Measurements from ENCODE around the gene GIGYF2. TPM values are rescaled to one million over a fixed set of nuclear protein-coding genes. Genes with fewer than 3 reads are reported as not detected.

The GIGYF2 gene
- total RNA-seq, 1 experiment from 2014 or later = 26.7 TPM

DNA sequence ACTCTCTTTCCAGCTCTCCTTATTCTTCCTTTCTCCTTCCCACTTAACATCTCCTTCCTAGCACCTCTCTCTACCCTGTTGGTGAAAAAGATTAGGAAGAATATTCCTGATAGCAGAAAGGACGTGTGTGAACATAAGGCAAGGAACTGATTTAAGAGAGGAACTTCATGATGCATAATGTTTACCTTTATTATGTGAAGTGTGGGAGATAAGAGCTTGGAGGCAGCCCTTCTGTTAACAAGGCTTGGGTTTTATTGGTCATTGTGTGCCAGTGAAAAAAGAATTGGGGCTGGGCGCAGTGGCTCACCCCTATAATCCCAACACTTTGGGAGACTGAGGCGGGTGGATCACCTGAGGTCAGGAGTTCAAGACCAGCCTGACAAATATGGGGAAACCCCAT lies 44.8 kb downstream of the GIGYF2 start:
- no peak for DNase-seq (ENCODE audit: low spot score)
- in situ Hi-C loops (cut with HindIII; ENCODE audit: low sequenced_read_pairs) = no loop called here

DNA sequence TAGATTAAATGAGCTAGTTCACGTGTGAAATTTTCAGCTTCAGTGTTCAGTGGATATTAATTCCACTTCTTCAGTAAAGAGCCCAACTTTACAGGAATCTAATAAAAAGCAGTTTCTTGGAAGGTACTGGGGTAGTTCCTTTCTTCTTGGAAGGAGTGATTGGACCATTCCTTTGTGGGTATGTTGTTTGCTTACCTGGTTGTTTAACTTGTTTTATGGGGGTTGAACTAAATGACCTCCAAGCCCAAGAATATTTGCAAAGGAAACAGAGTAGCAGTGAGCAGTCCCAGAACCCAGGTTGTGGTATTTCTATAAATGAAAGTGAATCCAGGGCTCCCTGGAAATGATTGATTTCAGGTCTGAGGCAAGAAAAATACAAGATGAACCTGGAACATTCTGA lies 47.8 kb downstream of the GIGYF2 start:
- DNase-seq (ENCODE audit: low spot score) = no peak
- in situ Hi-C loops (cut with HindIII; ENCODE audit: low sequenced_read_pairs) = no loop called here

DNA sequence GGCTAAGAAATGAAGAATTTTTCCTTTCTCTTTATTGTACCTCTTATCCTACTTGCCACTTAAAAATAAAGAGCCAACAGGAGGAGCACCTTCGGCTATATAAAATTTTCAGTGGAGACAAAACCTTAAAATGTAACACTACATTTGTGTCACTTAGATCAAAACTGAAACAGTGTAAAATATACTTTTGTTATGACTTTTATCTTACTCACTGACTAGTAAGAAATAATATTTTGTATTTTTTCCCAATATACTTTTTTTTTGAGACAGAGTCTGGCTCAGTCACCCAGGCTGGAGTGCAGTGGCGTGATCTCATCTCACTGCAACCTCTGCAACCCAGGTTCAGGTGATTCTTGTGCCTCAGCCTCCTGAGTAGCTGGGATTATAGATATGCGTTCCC lies 50.9 kb downstream of the GIGYF2 start:
- in situ Hi-C loops (cut with HindIII; ENCODE audit: low sequenced_read_pairs) = no loop called here
- no peak for DNase-seq (ENCODE audit: low spot score)

DNA sequence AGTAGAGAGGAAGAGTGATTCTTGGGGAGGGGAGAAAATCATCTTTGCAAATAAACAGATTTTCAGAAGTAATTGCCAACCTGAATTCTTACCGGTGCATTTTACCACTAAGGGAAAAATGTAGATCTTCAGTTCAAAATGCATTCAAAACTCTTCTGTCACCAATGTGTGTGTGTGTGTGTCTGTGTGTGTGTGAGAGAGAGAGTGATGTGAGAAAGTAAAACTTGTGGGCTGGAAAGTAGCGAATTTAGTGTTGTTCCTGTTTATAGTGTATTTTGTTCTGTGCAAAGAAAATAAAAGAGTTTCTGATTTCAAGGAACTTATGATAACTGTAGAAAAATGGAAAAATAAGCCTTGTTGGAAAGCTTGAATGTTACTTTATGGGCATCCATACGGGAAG lies 52.2 kb downstream of the GIGYF2 start:
- DNase-seq (ENCODE audit: low spot score) = no peak
- in situ Hi-C loops (cut with HindIII; ENCODE audit: low sequenced_read_pairs) = no loop called here

DNA sequence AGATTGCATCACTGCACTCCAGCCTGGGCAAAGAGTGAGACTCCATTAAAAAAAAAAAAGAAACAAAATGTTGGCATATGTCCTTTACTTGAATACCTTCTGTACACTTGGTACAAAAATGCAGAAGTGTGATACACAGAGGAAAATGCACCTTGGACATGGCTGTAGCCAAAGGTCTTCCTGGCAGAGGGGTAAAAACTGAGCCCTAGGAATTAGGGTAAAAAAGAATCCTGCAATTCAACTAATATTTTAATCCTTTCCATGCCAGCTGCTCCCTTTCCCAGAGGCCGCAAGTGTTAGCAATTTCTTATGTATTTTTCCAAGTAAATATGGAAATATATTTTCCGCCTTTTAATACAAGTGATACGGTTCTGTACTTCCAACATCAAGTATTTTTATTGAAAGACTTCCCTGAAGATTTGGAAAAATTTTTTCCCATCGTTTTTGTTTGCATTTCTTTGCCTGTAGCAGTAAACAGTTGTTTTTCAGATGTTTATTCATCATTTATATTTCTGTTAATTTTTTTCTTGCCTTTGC lies 53.1 kb downstream of the GIGYF2 start:
- DNase-seq (ENCODE audit: low spot score) = no peak

DNA sequence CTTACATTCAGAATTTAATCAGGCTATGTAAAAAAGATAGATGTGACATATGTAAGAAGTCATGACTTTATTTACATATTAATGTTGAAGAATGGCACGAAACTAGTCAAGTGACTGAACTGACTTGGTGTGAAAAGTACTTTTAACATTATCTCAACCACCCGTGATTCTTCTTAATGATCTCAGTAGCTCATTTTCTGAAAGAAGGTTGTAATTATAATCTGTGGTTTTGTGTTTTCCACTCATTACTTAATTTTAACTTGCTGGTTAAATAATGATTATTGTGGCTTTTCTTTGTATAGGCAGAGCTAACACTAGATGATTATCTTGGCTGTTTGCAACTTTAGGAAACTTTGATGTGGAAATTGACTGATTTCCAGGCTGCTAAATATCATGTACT lies 60.8 kb downstream of the GIGYF2 start:
- in situ Hi-C loops (cut with HindIII; ENCODE audit: low sequenced_read_pairs) = no loop called here

More for the DNA sequence above, 53.1 kb downstream of the GIGYF2 start:
- in situ Hi-C loops (cut with HindIII; ENCODE audit: low sequenced_read_pairs) = no loop called here

DNA sequence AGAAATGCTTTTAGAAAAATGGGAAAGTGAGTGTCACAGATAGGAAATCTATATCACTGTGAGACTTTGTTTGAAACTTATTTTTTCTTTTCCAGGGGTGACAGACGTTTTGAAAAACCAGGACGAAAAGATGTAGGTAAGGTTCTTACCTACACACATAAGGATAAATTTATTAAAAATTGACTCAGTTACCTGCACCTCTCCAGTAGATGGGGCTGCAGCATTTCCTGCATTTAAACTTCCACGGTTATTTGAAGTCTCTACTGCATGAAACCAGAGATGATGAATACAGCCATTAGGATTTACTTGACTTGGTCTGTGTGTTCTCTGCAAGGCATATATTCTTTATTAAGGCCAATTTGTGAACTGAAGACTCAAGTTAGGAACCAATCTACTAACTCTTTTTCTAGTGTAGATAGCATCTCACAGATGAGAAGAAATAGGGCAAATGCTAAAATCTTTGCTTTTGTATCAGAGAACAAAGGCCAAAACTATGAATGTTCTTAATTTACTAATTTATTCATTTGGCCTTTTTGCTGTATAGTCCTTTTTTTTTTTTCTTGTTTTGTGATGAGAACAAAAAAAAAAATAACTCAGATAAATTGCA lies 64.3 kb downstream of the GIGYF2 start:
- in situ Hi-C loops (cut with HindIII; ENCODE audit: low sequenced_read_pairs) = no loop called here
- peak; percentile 53 for DNase-seq (ENCODE audit: low spot score)

More for the DNA sequence above, 60.8 kb downstream of the GIGYF2 start:
- DNase-seq (ENCODE audit: low spot score) = no peak

DNA sequence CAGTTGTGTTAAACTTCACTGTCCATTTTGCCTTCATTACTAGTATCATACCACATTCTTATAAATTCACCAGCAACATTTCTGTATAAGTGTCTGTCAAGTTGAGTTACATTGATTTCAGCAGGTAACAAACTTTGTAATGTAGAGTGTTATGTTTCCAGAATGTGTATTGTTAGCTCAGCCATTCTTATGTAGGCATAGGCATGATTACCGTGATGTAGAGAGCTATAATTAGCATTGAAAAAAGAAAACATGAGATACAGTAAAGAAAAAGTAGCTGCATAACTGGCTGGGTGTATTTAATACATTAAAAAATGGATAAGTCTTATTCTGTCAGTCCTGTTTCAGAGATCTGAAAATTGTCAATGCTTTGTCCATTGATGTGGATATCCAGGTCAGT lies 70.7 kb downstream of the GIGYF2 start:
- in situ Hi-C loops (cut with HindIII; ENCODE audit: low sequenced_read_pairs) = no loop called here
- no peak for DNase-seq (ENCODE audit: low spot score)

DNA sequence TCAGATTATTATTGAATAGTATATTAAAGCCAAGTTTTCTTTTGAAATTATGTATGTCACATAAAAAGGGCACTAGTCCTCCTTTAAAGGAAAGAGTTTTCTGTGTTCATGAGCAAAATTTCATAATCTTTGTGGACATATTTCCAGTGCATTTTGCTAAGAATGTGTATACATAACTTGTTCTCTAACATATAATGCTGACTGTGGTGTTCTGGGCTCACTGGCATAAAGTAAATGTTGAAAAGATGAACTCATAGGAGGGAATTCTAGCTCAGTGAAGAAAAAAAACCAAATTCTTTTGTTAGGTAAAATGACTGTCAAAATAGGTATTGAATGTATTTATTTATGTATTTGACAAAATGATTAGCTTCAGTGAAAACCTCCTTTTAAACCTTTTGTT lies 73.1 kb downstream of the GIGYF2 start:
- in situ Hi-C loops (cut with HindIII; ENCODE audit: low sequenced_read_pairs) = no loop called here
- DNase-seq (ENCODE audit: low spot score) = no peak

DNA sequence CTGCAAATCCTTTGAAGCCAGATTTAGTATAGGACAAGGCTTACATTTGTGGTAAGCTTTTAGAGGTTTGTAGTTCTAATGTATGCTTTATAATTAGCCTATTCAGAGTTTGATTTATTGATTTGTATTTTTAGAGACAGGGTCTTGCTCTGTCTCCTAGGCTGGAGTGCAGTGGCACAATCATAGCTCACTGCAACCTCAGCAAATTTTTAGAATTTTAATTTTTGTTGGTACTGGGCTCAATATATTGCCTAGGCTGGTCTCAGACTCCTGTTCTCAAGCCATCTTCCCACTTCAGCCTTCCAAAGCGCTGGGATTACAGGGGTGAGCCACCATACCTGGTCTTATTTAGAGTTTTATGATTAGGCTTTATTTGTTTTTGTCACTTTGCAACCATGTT lies 74.7 kb downstream of the GIGYF2 start:
- no peak for DNase-seq (ENCODE audit: low spot score)
- in situ Hi-C loops (cut with HindIII; ENCODE audit: low sequenced_read_pairs) = no loop called here

DNA sequence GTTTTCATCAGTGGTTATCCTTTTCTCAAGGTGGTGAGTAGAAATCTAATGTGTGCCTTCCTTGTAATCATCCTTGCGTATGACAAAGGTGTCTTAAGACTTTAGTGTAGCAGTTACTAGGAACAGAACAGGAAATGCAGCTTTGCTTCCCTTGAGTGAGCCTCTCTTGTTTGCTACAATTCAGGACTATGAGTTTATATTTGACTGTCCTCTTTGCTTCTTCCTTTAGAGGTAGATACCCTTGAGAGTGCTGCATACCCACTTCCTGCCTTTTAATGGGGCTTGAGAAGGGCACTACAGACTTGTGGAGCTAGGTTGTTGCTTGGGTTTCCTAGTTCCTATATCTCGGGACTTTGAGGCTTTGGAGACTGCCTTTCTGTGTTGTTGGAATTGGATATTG lies 75.4 kb downstream of the GIGYF2 start:
- in situ Hi-C loops (cut with HindIII; ENCODE audit: low sequenced_read_pairs) = no loop called here
- no peak for DNase-seq (ENCODE audit: low spot score)

DNA sequence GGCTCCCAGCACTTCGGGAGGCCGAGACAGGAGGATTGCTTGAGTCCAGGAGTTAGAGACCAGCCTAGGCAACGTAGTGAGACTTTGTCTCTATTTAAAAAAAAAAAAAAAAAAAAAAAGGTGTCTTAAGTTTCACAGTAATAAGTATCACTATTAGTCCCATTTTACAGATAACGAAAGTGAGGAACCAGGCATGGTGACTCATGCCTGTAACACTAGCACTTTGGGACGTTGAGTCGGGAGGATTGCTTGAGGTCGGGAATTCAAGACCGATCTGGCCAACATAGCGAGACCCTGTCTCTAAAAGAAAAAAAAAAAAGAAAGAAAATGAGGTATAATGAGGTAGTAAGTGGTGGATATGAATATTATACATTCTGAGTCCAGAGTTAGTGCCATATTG lies 76.7 kb downstream of the GIGYF2 start:
- DNase-seq (ENCODE audit: low spot score) = no peak
- in situ Hi-C loops (cut with HindIII; ENCODE audit: low sequenced_read_pairs) = no loop called here

DNA sequence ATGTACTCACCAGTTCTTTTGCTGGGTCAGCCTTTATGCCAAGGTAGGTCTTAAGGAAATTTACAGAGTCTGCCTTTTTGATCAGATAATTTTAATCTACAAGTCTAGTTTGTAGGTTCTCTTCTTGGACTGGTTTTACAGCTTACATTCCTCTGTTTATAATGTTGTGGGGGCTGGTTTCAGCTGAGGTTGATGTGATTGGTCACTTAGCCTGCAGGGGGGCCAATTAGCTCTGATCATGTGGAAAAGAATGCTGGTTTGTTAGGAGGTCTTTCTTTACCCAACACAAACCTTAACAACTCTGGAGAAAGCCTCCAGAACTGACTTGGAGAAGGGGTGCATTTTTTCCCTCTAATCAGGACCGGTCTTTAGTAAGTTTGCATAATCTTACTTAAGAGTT lies 79.3 kb downstream of the GIGYF2 start, which contains the start of gene KCNJ13:
KCNJ13 (minus strand) TSS at position 131 of the 400 bp plus-strand sequence. CDS start 5,203 bp downstream, outside the sequence.
- DNase-seq (ENCODE audit: low spot score) = no peak
- in situ Hi-C loops (cut with HindIII; ENCODE audit: low sequenced_read_pairs) = no loop called here

DNA sequence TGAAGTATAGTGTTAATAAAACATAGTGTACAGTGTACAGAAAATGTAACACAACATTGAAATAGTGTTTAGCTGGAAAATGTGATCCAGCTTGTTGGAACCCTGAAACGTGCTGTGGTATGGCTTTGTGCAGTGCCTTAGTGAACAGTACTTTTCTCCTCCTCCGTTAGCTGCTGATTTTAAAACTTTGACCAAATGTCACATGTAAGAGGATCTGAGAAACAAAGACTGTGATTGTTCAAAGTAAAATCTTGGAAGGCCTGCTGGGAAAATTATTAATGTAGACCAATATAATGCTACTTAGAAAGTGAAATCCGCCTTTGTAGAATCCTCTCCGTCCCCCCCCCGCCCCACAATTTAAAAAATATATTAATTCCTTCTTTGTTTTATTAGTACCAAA lies 80.1 kb downstream of the GIGYF2 start:
- in situ Hi-C loops (cut with HindIII; ENCODE audit: low sequenced_read_pairs) = no loop called here
- DNase-seq (ENCODE audit: low spot score) = no peak

DNA sequence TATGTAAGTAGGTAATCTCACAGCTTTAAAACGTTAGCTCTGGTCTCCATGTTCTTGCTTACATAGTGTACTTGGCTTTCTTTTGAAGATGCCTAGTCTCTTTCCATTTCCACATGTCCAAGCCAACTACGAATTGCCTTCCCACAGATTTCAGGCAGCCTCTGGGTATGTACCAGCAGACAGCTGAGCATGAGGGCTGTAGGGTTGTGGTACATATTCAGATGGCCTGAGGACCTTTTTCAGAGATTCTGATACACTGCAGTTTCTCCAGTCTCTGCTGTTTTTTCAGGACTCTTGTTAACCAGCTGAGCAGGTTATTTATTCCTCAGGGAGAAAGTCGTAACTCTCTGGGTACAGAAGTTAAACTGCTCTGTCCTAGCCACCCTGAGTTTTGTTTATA lies 82.3 kb downstream of the GIGYF2 start:
- in situ Hi-C loops (cut with HindIII; ENCODE audit: low sequenced_read_pairs) = no loop called here
- no peak for DNase-seq (ENCODE audit: low spot score)

DNA sequence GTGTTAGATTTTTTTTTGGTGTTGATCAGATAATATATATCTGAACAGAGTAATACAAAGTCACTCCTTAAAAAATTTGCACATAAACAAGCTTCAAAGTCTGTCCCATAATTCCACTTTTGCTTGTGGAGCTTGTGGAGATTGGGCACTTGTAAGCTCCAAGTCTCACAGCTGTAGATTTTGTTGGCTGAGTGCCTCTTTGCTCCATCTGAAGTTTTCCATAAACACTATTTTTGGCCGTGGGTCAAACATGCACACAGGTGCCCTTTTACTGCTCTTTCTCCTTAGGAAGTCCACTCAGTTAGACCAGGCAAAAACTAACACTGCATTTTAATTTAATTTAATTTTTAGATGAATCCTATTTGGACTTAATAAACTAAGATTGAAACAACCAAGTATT lies 82.8 kb downstream of the GIGYF2 start:
- in situ Hi-C loops (cut with HindIII; ENCODE audit: low sequenced_read_pairs) = no loop called here
- DNase-seq (ENCODE audit: low spot score) = no peak

DNA sequence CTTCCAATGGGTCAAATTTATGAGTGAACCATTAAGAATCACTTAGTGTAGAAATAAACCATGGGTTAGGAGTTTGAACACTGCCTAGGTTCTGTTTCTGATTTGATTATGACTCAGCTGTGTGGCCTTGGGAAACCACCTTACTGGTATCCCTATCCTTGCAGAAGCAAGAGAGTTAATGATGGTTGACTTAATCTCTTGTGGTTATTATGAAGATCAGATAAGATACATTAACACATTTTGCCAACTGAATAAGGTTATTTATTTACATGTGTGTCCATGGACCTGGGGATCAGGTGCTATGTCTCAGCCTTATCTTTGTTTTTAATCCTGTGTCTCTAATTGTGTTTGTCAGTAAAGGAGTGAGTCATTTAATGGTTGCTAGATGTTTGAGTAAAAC lies 84.6 kb downstream of the GIGYF2 start:
- DNase-seq (ENCODE audit: low spot score) = no peak
- in situ Hi-C loops (cut with HindIII; ENCODE audit: low sequenced_read_pairs) = no loop called here

DNA sequence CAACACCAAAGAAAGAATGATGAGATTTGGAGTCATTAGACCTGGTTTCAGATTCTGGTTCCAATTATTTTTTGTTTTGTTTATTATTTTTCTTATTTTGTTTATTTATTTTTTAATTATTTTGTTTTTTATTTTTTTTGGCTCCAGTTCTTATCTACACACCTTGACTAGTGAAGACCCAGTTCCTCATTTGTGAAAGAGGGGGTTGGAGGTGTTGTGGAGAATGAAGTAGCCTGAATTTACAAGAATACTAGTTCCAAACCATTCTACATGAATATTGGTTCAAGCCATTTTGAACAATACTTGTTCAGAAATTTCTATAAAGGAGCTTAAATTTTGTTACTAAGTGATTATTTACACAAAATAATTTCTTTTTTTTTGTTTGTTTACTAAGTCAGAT lies 86.1 kb downstream of the GIGYF2 start:
- DNase-seq (ENCODE audit: low spot score) = no peak
- in situ Hi-C loops (cut with HindIII; ENCODE audit: low sequenced_read_pairs) = no loop called here

DNA sequence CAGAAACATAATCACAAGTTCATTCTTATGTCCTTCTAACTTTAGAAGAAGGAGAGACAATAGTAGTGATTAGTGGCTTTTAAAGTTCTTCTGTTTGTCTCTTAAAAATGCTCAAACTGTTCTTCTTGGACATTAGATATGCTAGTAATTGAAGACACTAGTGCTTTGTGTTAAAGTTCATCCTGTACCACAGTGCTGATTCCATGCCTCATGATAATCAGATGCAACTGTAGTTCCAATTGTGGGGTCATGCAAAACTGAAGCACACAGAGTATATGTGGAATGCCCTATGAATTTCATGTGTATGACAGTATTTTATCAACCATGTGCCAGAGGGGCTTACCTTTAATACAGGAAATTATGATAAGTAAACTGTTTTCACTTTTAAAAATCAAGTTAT lies 90.7 kb downstream of the GIGYF2 start:
- in situ Hi-C loops (cut with HindIII; ENCODE audit: low sequenced_read_pairs) = no loop called here
- DNase-seq (ENCODE audit: low spot score) = no peak

DNA sequence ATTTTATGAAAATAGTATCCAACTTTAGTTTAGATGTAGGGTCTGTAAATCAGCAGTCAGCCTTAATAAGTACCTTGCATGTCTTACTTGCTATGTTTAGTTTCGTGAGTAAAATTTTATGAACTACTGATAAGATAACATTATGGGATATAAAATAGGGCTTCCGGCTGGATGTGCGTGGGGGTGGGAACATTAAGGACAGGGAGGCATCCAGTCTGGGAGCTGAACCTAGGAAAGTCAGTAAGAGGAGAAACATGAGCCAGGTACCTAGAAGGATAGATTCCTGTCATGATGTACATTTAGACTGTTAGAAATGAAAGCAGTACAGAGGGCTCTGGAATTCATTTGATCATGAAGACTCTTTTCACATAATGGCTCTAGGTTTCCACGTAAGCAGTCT lies 92.0 kb downstream of the GIGYF2 start:
- in situ Hi-C loops (cut with HindIII; ENCODE audit: low sequenced_read_pairs) = no loop called here
- no peak for DNase-seq (ENCODE audit: low spot score)

DNA sequence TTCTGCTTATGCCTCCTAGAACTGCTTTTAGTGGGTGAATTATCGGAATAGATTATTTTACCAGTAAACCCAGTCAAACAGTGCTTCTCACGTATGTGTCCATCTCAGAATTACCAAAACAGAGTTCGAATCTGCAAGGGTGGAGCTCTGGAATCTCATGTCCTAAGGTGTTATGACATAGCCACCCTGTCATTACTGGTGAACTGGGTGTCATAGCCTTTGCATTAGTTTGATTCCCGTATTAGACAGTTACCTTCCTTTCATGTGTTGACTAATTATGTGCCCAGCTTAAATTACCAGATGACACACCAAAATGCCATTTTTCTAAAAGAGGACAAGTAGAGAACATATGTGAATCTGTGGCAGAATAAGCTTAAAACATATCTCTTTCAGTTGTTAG lies 94.4 kb downstream of the GIGYF2 start:
- in situ Hi-C loops (cut with HindIII; ENCODE audit: low sequenced_read_pairs) = no loop called here

More for the DNA sequence above, 94.4 kb downstream of the GIGYF2 start:
- DNase-seq (ENCODE audit: low spot score) = no peak
